ENCODE data around the gene MAN1C1.

DNA sequence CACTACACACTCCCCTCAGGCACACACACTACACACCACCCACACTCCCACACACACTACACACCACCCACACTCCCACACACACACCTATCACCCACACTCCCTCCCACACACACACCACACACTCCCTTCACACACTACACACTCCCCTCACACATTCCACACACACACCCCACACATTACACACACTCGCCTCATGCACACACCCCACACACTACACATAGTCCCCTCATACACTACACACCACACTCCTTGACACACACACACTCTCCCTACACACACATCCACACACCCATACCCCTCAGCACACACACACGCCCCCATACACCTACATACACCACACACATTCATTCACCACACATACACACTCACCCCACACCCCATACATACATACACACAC lies 152.4 kb downstream of the MAN1C1 start:
- TF ChIP-seq, protein P1, sequence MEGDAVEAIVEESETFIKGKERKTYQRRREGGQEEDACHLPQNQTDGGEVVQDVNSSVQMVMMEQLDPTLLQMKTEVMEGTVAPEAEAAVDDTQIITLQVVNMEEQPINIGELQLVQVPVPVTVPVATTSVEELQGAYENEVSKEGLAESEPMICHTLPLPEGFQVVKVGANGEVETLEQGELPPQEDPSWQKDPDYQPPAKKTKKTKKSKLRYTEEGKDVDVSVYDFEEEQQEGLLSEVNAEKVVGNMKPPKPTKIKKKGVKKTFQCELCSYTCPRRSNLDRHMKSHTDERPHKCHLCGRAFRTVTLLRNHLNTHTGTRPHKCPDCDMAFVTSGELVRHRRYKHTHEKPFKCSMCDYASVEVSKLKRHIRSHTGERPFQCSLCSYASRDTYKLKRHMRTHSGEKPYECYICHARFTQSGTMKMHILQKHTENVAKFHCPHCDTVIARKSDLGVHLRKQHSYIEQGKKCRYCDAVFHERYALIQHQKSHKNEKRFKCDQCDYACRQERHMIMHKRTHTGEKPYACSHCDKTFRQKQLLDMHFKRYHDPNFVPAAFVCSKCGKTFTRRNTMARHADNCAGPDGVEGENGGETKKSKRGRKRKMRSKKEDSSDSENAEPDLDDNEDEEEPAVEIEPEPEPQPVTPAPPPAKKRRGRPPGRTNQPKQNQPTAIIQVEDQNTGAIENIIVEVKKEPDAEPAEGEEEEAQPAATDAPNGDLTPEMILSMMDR (conservative IDR thresholded peaks at IDR 0.05 in 1 of 2, IDR thresholded peaks at IDR 0.05 in 1 of 2; ENCODE audit: low read depth in 1 of 2, low read length in 2 of 2) = no peak
- no peak for TF ChIP-seq EZH2 (IDR thresholded peaks at IDR 0.05; ENCODE audit: low read length, missing control alignments)

Measured in fibroblast of lung (primary cell).